ENCODE results near the gene MLKL.
"Not testable (repeated sequence)": the region's sequence is repeated elsewhere in the genome, so short reads cannot be mapped to it uniquely, and the experiment has no call there.

The MLKL gene

GRCh38 chr16:74731853-74732477 is 31.3 kb upstream of the MLKL start:
- no peak for DNase-seq

- no peak for DNase-seq
Observed at GRCh38 chr16:74729783-74730683, 29.4 kb upstream of the MLKL start.

- DNase-seq, result no peak
Observed at GRCh38 chr16:74727903-74728302, 27.2 kb upstream of the MLKL start.

- DNase-seq, result no peak
Observed at GRCh38 chr16:74726716-74727115, 26.1 kb upstream of the MLKL start.

GRCh38 chr16:74725651-74726455 is 25.2 kb upstream of the MLKL start:
- no peak for DNase-seq

- DNase-seq, result no peak
Observed at GRCh38 chr16:74724820-74725549, 24.3 kb upstream of the MLKL start.

GRCh38 chr16:74723256-74723655 is 22.6 kb upstream of the MLKL start:
- DNase-seq, result no peak

- DNase-seq, result not testable (repeated sequence)
Observed at GRCh38 chr16:74722156-74722555, 21.5 kb upstream of the MLKL start.

- no peak for DNase-seq
Observed at GRCh38 chr16:74721716-74722115, 21.1 kb upstream of the MLKL start.

GRCh38 chr16:74720579-74720978 is 19.9 kb upstream of the MLKL start:
- no peak for DNase-seq

- no peak for DNase-seq
Observed at GRCh38 chr16:74718741-74719610, 18.3 kb upstream of the MLKL start.

GRCh38 chr16:74718140-74718539 is 17.5 kb upstream of the MLKL start:
- DNase-seq, result no peak

GRCh38 chr16:74717367-74717766 is 16.7 kb upstream of the MLKL start:
- DNase-seq, result no peak

- no peak for DNase-seq
Observed at GRCh38 chr16:74716355-74716754, 15.7 kb upstream of the MLKL start.

- no peak for DNase-seq
Observed at GRCh38 chr16:74713876-74714275, 13.2 kb upstream of the MLKL start.

- DNase-seq, result no peak
Observed at GRCh38 chr16:74713325-74713724, 12.7 kb upstream of the MLKL start.

- DNase-seq, result no peak
Observed at GRCh38 chr16:74711938-74712337, 11.3 kb upstream of the MLKL start.

- DNase-seq, result no peak
Observed at GRCh38 chr16:74710401-74710800, 9.7 kb upstream of the MLKL start.

GRCh38 chr16:74709441-74709877 is 8.8 kb upstream of the MLKL start:
- DNase-seq, result peak; percentile 33

GRCh38 chr16:74700116-74700437 is 585 bp downstream of the MLKL start:
- DNase-seq, result peak; percentile 39

- DNase-seq, result no peak
Observed at GRCh38 chr16:74699666-74700065, 996 bp downstream of the MLKL start.

GRCh38 chr16:74698222-74698621 is 2.4 kb downstream of the MLKL start:
- DNase-seq, result no peak
